ENCODE measurements around the gene CABCOCO1.

The CABCOCO1 gene

DNA sequence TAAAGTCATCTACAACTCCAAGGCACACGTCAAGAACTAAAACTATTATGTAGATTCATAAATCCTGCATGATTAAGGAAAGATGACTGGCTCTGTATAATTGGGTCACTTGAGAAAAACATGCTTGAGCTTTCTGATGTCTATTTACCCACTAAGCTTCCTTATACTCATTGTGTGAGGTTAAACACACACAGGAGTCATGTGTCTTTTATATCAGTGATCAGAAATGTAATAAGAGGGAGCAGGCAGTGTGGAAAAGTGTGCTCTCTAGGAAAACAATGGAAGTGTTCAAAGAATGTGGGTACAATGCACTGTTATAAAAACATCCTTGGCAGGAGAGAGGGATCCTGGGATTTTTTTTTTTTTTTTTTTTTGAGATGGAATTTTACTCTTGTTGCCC, 130.2 kb downstream of the CABCOCO1 start:
- no peak overlapping the region for H3K9ac ChIP-seq (ENCODE audit: low read depth, low read length)

GRCh38 chr10:61793760-61794703, 131.3 kb downstream of the CABCOCO1 start:
- no peaks in the 10 kb centered on the region for H3K9me3 ChIP-seq (ENCODE audit: insufficient read depth, low read length, severe bottlenecking)
- no peaks in the 10 kb centered on the region for H3K36me3 ChIP-seq (ENCODE audit: insufficient read depth, low read length)
- no peaks in the 10 kb centered on the region for H3K4me1 ChIP-seq (ENCODE audit: insufficient read depth, low read length)
- no peaks in the 10 kb centered on the region for H3K27me3 ChIP-seq (ENCODE audit: insufficient read depth, low read length, poor library complexity)
- H3K4me3 ChIP-seq (ENCODE audit: low read depth in 1 of 2, low read length in 2 of 2), result no peak overlapping the region
- no peaks in the 10 kb centered on the region for H3K79me2 ChIP-seq (ENCODE audit: insufficient read depth, low read length)
- H3K9ac ChIP-seq (ENCODE audit: low read depth, low read length), result no peak overlapping the region
- ATAC-seq (ENCODE audit: insufficient read depth, low read depth) (no peak), DNase-seq (no peak)
- no peak overlapping the region for H3K27ac ChIP-seq (ENCODE audit: low read length)
- no peak overlapping the region for H2AFZ ChIP-seq (ENCODE audit: low read depth, low read length)
- TF ChIP-seq, protein P1, sequence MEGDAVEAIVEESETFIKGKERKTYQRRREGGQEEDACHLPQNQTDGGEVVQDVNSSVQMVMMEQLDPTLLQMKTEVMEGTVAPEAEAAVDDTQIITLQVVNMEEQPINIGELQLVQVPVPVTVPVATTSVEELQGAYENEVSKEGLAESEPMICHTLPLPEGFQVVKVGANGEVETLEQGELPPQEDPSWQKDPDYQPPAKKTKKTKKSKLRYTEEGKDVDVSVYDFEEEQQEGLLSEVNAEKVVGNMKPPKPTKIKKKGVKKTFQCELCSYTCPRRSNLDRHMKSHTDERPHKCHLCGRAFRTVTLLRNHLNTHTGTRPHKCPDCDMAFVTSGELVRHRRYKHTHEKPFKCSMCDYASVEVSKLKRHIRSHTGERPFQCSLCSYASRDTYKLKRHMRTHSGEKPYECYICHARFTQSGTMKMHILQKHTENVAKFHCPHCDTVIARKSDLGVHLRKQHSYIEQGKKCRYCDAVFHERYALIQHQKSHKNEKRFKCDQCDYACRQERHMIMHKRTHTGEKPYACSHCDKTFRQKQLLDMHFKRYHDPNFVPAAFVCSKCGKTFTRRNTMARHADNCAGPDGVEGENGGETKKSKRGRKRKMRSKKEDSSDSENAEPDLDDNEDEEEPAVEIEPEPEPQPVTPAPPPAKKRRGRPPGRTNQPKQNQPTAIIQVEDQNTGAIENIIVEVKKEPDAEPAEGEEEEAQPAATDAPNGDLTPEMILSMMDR (IDR thresholded peaks at IDR 0.05; ENCODE audit: borderline replicate concordance, extremely low read depth, low read length, poor library complexity, severe bottlenecking), result no peak
- no peak for TF ChIP-seq EZH2 (IDR thresholded peaks at IDR 0.05; ENCODE audit: borderline replicate concordance, low read depth, low read length, severe bottlenecking)
- no peaks in the 10 kb centered on the region for H4K20me1 ChIP-seq (ENCODE audit: insufficient read depth, low read length)
- no peak overlapping the region for H3K4me2 ChIP-seq (ENCODE audit: insufficient read depth, low read length)

More for the DNA sequence above, 130.2 kb downstream of the CABCOCO1 start:
- Histone ChIP-seq H3K27me3 (ENCODE audit: insufficient read depth, low read length, poor library complexity) (no peaks in the 10 kb centered on the region), H3K36me3 (ENCODE audit: insufficient read depth, low read length) (no peaks in the 10 kb centered on the region), H3K4me1 (ENCODE audit: insufficient read depth, low read length) (no peaks in the 10 kb centered on the region), H3K79me2 (ENCODE audit: insufficient read depth, low read length) (no peaks in the 10 kb centered on the region), H4K20me1 (ENCODE audit: insufficient read depth, low read length) (no peaks in the 10 kb centered on the region), H3K27ac (ENCODE audit: low read length) (no peak overlapping the region), H3K9me3 (ENCODE audit: insufficient read depth, low read length, severe bottlenecking) (no peaks in the 10 kb centered on the region), H3K4me2 (ENCODE audit: insufficient read depth, low read length) (no peak overlapping the region), H2AFZ (ENCODE audit: low read depth, low read length) (no peak overlapping the region), H3K4me3 (ENCODE audit: low read depth in 1 of 2, low read length in 2 of 2) (no peak overlapping the region)
- ATAC-seq (ENCODE audit: insufficient read depth, low read depth) (no peak), DNase-seq (no peak)
- TF ChIP-seq, protein P1 (IDR thresholded peaks at IDR 0.05; ENCODE audit: borderline replicate concordance, extremely low read depth, low read length, poor library complexity, severe bottlenecking), result no peak
- TF ChIP-seq EZH2 (IDR thresholded peaks at IDR 0.05; ENCODE audit: borderline replicate concordance, low read depth, low read length, severe bottlenecking), result no peak

DNA sequence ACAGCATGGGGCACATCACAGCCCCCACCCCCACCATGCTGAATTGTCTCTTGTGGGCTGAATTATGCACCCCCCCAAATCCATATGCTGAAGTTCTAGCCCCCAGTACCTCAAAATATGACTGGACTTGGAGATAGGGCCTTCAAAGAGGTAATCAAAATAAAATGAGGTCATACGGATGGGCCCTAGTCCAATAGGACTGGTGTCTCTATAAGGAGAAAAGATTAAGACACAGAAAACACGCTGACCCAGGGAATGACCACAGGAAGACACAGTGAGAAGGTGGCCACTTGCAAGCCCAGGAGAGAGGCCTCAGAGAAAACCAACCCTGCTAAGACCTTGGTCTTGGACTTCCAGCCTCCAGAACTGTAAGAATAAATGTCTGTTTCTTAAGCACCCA, 132.4 kb downstream of the CABCOCO1 start:
- DNase-seq (no peak), ATAC-seq (ENCODE audit: insufficient read depth, low read depth) (no peak)
- Histone ChIP-seq H3K36me3 (ENCODE audit: insufficient read depth, low read length) (no peaks in the 10 kb centered on the region), H3K4me2 (ENCODE audit: insufficient read depth, low read length) (no peak overlapping the region), H3K79me2 (ENCODE audit: insufficient read depth, low read length) (no peaks in the 10 kb centered on the region), H3K9me3 (ENCODE audit: insufficient read depth, low read length, severe bottlenecking) (no peaks in the 10 kb centered on the region), H3K27ac (ENCODE audit: low read length) (no peak overlapping the region), H2AFZ (ENCODE audit: low read depth, low read length) (no peak overlapping the region), H3K4me1 (ENCODE audit: insufficient read depth, low read length) (no peaks in the 10 kb centered on the region), H3K9ac (ENCODE audit: low read depth, low read length) (no peak overlapping the region), H4K20me1 (ENCODE audit: insufficient read depth, low read length) (no peaks in the 10 kb centered on the region), H3K4me3 (ENCODE audit: low read depth in 1 of 2, low read length in 2 of 2) (no peak overlapping the region), H3K27me3 (ENCODE audit: insufficient read depth, low read length, poor library complexity) (no peaks in the 10 kb centered on the region)
- no peak for TF ChIP-seq EZH2 (IDR thresholded peaks at IDR 0.05; ENCODE audit: borderline replicate concordance, low read depth, low read length, severe bottlenecking)
- TF ChIP-seq, protein P1 (IDR thresholded peaks at IDR 0.05; ENCODE audit: borderline replicate concordance, extremely low read depth, low read length, poor library complexity, severe bottlenecking), result no peak

Data from DND-41 (cell line).